ENCODE measurements around the gene MICAL2. TPM values are rescaled to one million over a fixed set of nuclear protein-coding genes. Genes with fewer than 3 reads are reported as not detected.
A peak's percentile ranks its signal among the peaks of the same experiment; 100 is the strongest.

MICAL2 gene
- total RNA-seq, 1 donor from 2014 or later: 0.27 TPM

DNA sequence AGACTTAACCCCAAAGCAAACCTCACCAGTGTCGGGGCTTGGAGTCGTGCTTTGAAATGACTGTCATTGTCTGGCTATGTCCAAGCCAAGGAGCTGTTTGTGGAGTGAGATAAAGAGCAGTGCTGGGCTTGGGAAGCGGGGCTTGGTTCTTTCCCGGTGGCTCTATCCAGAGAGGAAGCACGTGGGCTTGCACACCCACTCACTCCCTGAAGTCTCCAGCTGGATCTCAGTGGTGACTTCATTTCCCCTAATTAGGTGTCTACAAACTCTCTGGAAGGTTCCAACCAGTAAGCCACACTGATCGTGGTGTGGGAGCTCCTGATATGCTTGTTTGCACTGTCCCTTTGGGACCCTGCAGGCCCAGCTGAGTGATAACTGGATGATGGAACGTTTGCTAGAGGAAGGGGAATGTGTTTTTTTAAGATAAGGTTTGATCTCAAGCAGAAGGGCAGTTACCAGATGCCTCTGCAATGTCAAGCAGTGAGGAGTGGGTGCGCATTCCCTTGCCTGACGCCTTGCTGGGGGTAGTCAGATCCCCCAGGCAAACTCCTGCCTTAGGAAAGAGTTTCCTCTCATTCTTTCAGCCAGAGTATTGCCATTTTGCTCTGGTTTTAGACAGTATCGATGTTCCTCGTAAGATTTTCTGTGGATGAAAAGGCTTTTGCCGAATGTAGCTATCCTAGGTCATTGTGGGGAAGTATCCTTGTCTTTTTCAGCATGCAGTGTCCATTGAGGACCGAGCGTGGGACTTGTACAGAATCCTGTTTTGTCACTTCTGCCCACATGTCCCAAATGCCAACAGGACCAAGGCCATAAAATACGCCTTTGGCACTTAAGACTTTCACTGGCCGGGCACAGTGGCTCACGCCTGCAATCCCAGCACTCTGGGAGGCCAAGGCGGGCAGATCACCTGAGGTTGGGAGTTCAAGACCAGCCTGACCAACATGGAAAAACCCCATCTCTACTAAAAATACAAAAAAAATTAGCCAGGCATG is 90.9 kb downstream of the MICAL2 start:
- no peak for ATAC-seq (ENCODE audit: low read depth)
- Mint-ChIP-seq H3K4me1 (no peaks in the 10 kb centered on the region), H3K9me3 (no peaks in the 10 kb centered on the region), H3K27me3 (no peaks in the 10 kb centered on the region), H3K27ac (no peak overlapping the region), H3K4me3 (no peak overlapping the region), H3K36me3 (ENCODE audit: low read depth) (no peaks in the 10 kb centered on the region)
- no peak for DNase-seq
- ChIA-PET CTCF (no interaction called here), POLR2A (no interaction called here)
- TF ChIP-seq, protein P1, sequence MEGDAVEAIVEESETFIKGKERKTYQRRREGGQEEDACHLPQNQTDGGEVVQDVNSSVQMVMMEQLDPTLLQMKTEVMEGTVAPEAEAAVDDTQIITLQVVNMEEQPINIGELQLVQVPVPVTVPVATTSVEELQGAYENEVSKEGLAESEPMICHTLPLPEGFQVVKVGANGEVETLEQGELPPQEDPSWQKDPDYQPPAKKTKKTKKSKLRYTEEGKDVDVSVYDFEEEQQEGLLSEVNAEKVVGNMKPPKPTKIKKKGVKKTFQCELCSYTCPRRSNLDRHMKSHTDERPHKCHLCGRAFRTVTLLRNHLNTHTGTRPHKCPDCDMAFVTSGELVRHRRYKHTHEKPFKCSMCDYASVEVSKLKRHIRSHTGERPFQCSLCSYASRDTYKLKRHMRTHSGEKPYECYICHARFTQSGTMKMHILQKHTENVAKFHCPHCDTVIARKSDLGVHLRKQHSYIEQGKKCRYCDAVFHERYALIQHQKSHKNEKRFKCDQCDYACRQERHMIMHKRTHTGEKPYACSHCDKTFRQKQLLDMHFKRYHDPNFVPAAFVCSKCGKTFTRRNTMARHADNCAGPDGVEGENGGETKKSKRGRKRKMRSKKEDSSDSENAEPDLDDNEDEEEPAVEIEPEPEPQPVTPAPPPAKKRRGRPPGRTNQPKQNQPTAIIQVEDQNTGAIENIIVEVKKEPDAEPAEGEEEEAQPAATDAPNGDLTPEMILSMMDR (IDR thresholded peaks at IDR 0.05): no peak
- intact Hi-C loops (cut with micrococcal nuclease): no loop called here

DNA sequence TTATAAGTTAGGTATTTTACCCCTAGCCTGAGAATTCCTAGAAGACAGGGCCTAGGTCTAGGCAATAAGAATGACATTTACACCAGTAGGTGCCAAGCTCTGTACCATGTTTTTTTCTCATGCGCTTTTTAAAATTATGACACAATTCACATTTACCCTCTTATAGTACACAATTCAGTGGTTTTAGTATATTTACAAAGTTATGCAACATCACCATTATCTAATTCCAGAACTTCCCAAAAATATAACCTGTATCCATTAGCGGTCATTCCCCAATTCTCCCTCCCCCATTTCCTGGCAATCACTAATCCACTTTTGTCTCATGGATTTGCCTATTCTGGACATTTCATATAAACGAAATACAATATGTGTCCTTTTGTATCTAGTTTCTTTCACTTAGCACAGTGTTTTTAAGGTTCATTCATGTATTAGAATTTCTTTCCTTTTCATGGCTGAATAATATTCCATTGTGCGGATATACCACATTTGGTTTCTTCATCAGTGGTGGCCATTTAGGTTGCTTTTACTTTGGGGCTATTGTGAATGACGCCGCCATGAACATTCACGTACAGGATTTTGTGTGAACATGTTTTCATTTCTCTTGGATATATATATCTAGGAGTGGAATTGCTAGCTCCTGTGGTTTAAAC is 92.4 kb downstream of the MICAL2 start:
- ChIA-PET POLR2A (no interaction called here), CTCF (no interaction called here)
- ATAC-seq (ENCODE audit: low read depth): no peak
- intact Hi-C loops (cut with micrococcal nuclease): no loop called here
- Mint-ChIP-seq H3K9me3 (no peaks in the 10 kb centered on the region), H3K27me3 (peaks cover 4% of the 10 kb centered on the region), H3K4me1 (no peaks in the 10 kb centered on the region), H3K27ac (peak overlapping the region; percentile 11), H3K4me3 (no peak overlapping the region), H3K36me3 (ENCODE audit: low read depth) (no peaks in the 10 kb centered on the region)
- DNase-seq: no peak
- TF ChIP-seq, protein P1 (IDR thresholded peaks at IDR 0.05): no peak

DNA sequence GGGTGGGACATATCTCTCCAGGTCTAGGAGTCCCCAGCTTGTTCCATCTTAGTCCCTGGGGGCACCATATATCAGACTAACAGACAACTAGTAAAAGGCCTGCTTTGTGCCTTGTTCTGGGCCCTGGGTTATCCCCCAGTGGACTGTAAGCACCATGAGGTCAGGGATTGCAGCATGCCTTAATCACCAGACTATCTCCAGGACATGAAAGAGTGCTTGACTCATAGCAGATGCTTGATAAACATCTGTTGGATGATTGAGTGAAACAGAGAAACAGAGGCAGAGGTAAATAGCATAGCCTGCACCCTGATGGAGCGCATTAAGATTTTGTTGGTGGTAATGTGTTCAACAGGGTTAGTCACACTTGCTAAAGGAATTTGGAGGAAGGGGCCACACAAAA is 94.1 kb downstream of the MICAL2 start:
- Mint-ChIP-seq H3K4me1 (no peaks in the 10 kb centered on the region), H3K4me3 (no peak overlapping the region), H3K9me3 (no peaks in the 10 kb centered on the region), H3K27me3 (peaks cover 4% of the 10 kb centered on the region), H3K27ac (no peak overlapping the region), H3K36me3 (ENCODE audit: low read depth) (no peaks in the 10 kb centered on the region)
- DNase-seq (no peak), ATAC-seq (ENCODE audit: low read depth) (no peak)
- TF ChIP-seq, protein P1 (IDR thresholded peaks at IDR 0.05): no peak
- CTCF ChIA-PET: no interaction called here
- intact Hi-C loops (cut with micrococcal nuclease): no loop called here
- POLR2A ChIA-PET: no interaction called here

DNA sequence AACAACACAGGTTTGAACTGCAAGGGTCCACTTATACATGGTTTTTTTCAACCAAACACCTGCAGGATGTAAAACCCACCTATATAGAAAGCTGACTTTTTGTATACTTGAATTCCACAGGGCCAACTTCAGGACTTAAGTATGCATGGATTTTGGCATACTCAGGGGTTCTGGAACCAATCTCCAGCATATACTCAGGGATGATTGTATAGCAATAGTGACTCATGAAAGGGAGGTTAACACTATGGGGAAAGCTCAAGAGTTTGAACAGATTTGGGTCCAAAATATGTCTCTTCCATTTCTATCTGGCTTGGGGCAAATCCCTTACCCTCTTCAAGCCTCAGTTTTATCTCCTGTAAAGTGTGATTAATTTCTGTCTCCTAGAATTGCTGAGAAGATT is 94.9 kb downstream of the MICAL2 start:
- TF ChIP-seq, protein P1 (IDR thresholded peaks at IDR 0.05): no peak
- H3K27ac Mint-ChIP-seq: no peak overlapping the region
- DNase-seq: no peak
- intact Hi-C loops (cut with micrococcal nuclease): no loop called here
- no peaks in the 10 kb centered on the region for H3K36me3 Mint-ChIP-seq (ENCODE audit: low read depth)
- peaks cover 9% of the 10 kb centered on the region for H3K27me3 Mint-ChIP-seq
- CTCF ChIA-PET: no interaction called here
- ATAC-seq (ENCODE audit: low read depth): no peak
- POLR2A ChIA-PET: no interaction called here
- H3K9me3 Mint-ChIP-seq: no peaks in the 10 kb centered on the region
- no peak overlapping the region for H3K4me3 Mint-ChIP-seq
- no peaks in the 10 kb centered on the region for H3K4me1 Mint-ChIP-seq

DNA sequence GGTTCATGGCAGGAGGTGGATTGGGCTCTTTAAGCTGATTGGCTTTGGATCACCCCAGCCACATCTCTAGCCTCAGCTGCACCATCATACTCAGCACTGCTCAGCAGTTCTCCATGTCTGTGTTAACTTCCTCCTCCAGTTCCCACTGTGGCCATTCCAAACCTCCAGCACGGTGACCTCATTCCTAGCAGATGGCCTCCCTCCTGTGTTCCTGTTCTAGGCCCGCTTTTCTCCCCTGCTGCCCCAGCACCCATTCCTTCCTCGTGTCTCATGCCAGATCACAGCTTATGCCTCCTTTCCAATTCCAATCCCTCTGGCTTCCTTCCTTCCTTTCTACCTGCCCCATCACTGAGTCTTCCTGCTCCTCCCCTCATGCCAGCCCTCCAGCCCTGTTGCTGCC is 96.1 kb downstream of the MICAL2 start:
- Mint-ChIP-seq H3K9me3 (no peaks in the 10 kb centered on the region), H3K36me3 (ENCODE audit: low read depth) (no peaks in the 10 kb centered on the region), H3K4me1 (no peaks in the 10 kb centered on the region), H3K27ac (no peak overlapping the region), H3K4me3 (no peak overlapping the region), H3K27me3 (peaks cover 12% of the 10 kb centered on the region)
- intact Hi-C loops (cut with micrococcal nuclease): no loop called here
- TF ChIP-seq, protein P1 (IDR thresholded peaks at IDR 0.05): no peak
- ChIA-PET CTCF (no interaction called here), POLR2A (no interaction called here)
- ATAC-seq (ENCODE audit: low read depth): no peak
- DNase-seq: no peak

All from activated B cell treated with CpG ODN at 0.5 μM for 24 hours (primary cell).